ENCODE results near the gene CD207. TPM values are rescaled to one million over a fixed set of nuclear protein-coding genes. Genes with fewer than 3 reads are reported as not detected.

Gene CD207
- total RNA-seq, 1 donor, result not detected

- Histone ChIP-seq H4K20me1 (ENCODE audit: insufficient read depth, low read length) (no peaks in the 10 kb centered on the region), H3K27ac (ENCODE audit: low read depth, low read length) (no peak overlapping the region)
Measured at GRCh38 chr2:70827388-70827787, 8.2 kb downstream of the CD207 start.

GRCh38 chr2:70826696-70827350 is 8.8 kb downstream of the CD207 start:
- no peak overlapping the region for H3K27ac ChIP-seq (ENCODE audit: low read depth, low read length)
- H3K27me3 ChIP-seq (ENCODE audit: insufficient read depth, low read length), result peaks cover 8% of the 10 kb centered on the region
- no peaks in the 10 kb centered on the region for H4K20me1 ChIP-seq (ENCODE audit: insufficient read depth, low read length)
- DNase-seq (ENCODE audit: insufficient read length, low spot score, missing footprints), result peak; percentile 80
- no peak overlapping the region for H3K4me2 ChIP-seq (ENCODE audit: insufficient read depth, low read length)
- no peaks in the 10 kb centered on the region for H3K36me3 ChIP-seq (ENCODE audit: insufficient read depth, low read length)
- H3K79me2 ChIP-seq (ENCODE audit: insufficient read depth, low read length), result no peaks in the 10 kb centered on the region
- no peak for TF ChIP-seq CTCF (IDR thresholded peaks at IDR 0.05; ENCODE audit: extremely low read depth, low read depth, low read length)
- H3K9me3 ChIP-seq (ENCODE audit: low read depth, low read length), result no peaks in the 10 kb centered on the region
- H2AFZ ChIP-seq (ENCODE audit: low read length), result no peak overlapping the region
- no peaks in the 10 kb centered on the region for H3K4me1 ChIP-seq (ENCODE audit: insufficient read depth, low read length)
- no peak overlapping the region for H3K4me3 ChIP-seq (ENCODE audit: insufficient read depth, low read length)

More at GRCh38 chr2:70827388-70827787, 8.2 kb downstream of the CD207 start:
- Histone ChIP-seq H2AFZ (ENCODE audit: low read length) (no peak overlapping the region), H3K79me2 (ENCODE audit: insufficient read depth, low read length) (no peaks in the 10 kb centered on the region), H3K9me3 (ENCODE audit: low read depth, low read length) (no peaks in the 10 kb centered on the region), H3K4me2 (ENCODE audit: insufficient read depth, low read length) (no peak overlapping the region), H3K4me3 (ENCODE audit: insufficient read depth, low read length) (no peak overlapping the region), H3K4me1 (ENCODE audit: insufficient read depth, low read length) (no peaks in the 10 kb centered on the region), H3K27me3 (ENCODE audit: insufficient read depth, low read length) (peaks cover 8% of the 10 kb centered on the region), H3K36me3 (ENCODE audit: insufficient read depth, low read length) (no peaks in the 10 kb centered on the region)
- peak; percentile 11 for DNase-seq (ENCODE audit: insufficient read length, low spot score, missing footprints)
- no peak for TF ChIP-seq CTCF (IDR thresholded peaks at IDR 0.05; ENCODE audit: extremely low read depth, low read depth, low read length)

GRCh38 chr2:70823249-70823648 is 12.4 kb downstream of the CD207 start:
- no peaks in the 10 kb centered on the region for H3K36me3 ChIP-seq (ENCODE audit: insufficient read depth, low read length)
- H3K27ac ChIP-seq (ENCODE audit: low read depth, low read length), result no peak overlapping the region
- peak; percentile 37 for DNase-seq (ENCODE audit: insufficient read length, low spot score, missing footprints)
- H3K9me3 ChIP-seq (ENCODE audit: low read depth, low read length), result no peaks in the 10 kb centered on the region
- H4K20me1 ChIP-seq (ENCODE audit: insufficient read depth, low read length), result no peaks in the 10 kb centered on the region
- H3K4me2 ChIP-seq (ENCODE audit: insufficient read depth, low read length), result no peak overlapping the region
- H3K4me1 ChIP-seq (ENCODE audit: insufficient read depth, low read length), result no peaks in the 10 kb centered on the region
- no peaks in the 10 kb centered on the region for H3K79me2 ChIP-seq (ENCODE audit: insufficient read depth, low read length)
- H2AFZ ChIP-seq (ENCODE audit: low read length), result no peak overlapping the region
- no peak for TF ChIP-seq CTCF (IDR thresholded peaks at IDR 0.05; ENCODE audit: extremely low read depth, low read depth, low read length)
- no peak overlapping the region for H3K4me3 ChIP-seq (ENCODE audit: insufficient read depth, low read length)
- peaks cover 17% of the 10 kb centered on the region for H3K27me3 ChIP-seq (ENCODE audit: insufficient read depth, low read length)

- no peaks in the 10 kb centered on the region for H3K36me3 ChIP-seq (ENCODE audit: insufficient read depth, low read length)
- H3K79me2 ChIP-seq (ENCODE audit: insufficient read depth, low read length), result no peaks in the 10 kb centered on the region
- no peak overlapping the region for H3K4me2 ChIP-seq (ENCODE audit: insufficient read depth, low read length)
- no peak for TF ChIP-seq CTCF (IDR thresholded peaks at IDR 0.05; ENCODE audit: extremely low read depth, low read depth, low read length)
- DNase-seq (ENCODE audit: insufficient read length, low spot score, missing footprints), result peak; percentile 10
- H3K9me3 ChIP-seq (ENCODE audit: low read depth, low read length), result no peaks in the 10 kb centered on the region
- peaks cover 19% of the 10 kb centered on the region for H3K27me3 ChIP-seq (ENCODE audit: insufficient read depth, low read length)
- no peak overlapping the region for H3K27ac ChIP-seq (ENCODE audit: low read depth, low read length)
- no peak overlapping the region for H3K4me3 ChIP-seq (ENCODE audit: insufficient read depth, low read length)
- no peaks in the 10 kb centered on the region for H4K20me1 ChIP-seq (ENCODE audit: insufficient read depth, low read length)
- H3K4me1 ChIP-seq (ENCODE audit: insufficient read depth, low read length), result no peaks in the 10 kb centered on the region
- no peak overlapping the region for H2AFZ ChIP-seq (ENCODE audit: low read length)
Measured at GRCh38 chr2:70822843-70823242, 12.8 kb downstream of the CD207 start.

Measured in osteoblast (primary cell).